Neural cell (in vitro differentiated cells): Measurements from ENCODE around the gene LAMB2. TPM values are rescaled to one million over a fixed set of nuclear protein-coding genes. Genes with fewer than 3 reads are reported as not detected.

ENCODE experiments used
- H2AFZ ChIP-seq: fragments of 200-600, 300-800 bp; sonication (generic), shearing (Covaris generic); 2 replicates; pipeline ENCODE4 v1.6.0; 2014; ENCODE audit warnings: low read depth, mild to moderate bottlenecking, antibody characterized with exemption, low read length, moderate library complexity
- H3F3A ChIP-seq: fragments of 200-600 bp; shearing (Covaris generic); 2 replicates; pipeline ENCODE4 v1.6.1; 2016; ENCODE audit warnings: mild to moderate bottlenecking, moderate library complexity, mixed read lengths, antibody characterized with exemption, low read length; ENCODE audit not compliant: insufficient read depth, poor library complexity, severe bottlenecking
- H3K27ac ChIP-seq: fragments of 200-600, 300-800 bp; sonication (generic), shearing (Covaris generic); 2 replicates; pipeline ENCODE4 v1.5.1; 2014; ENCODE audit warnings: mild to moderate bottlenecking, low read length, moderate library complexity
- H3K27me3 ChIP-seq: fragments of 300-800, 200-600 bp; sonication (generic), shearing (Covaris generic); 2 replicates; pipeline ENCODE4 v1.6.0; 2014; ENCODE audit warnings: mild to moderate bottlenecking, low read depth, low read length, moderate library complexity; ENCODE audit not compliant: insufficient read depth
- H3K36me3 ChIP-seq: fragments of 300-800, 200-600 bp; sonication (generic), shearing (Covaris generic); 2 replicates; pipeline ENCODE4 v1.5.1; 2014; ENCODE audit warnings: mild to moderate bottlenecking, antibody characterized with exemption, low read length, moderate library complexity; ENCODE audit not compliant: insufficient read depth
- H3K4me2 ChIP-seq: fragments of 300-800, 200-600 bp; sonication (generic), shearing (Covaris generic); 2 replicates; pipeline ENCODE4 v1.6.0; 2014; ENCODE audit warnings: mild to moderate bottlenecking, low read length
- H3K4me3 ChIP-seq: fragments of 300-800, 200-600 bp; sonication (generic), shearing (Covaris generic); 2 replicates; pipeline ENCODE4 v1.5.1; 2014; ENCODE audit warnings: mild to moderate bottlenecking, low read length, moderate library complexity
- H3K79me2 ChIP-seq: fragments of 200-600 bp; shearing (Covaris generic); replicated peaks from 2 replicates; pipeline ENCODE4 v1.6.0; 2014; ENCODE audit warnings: mild to moderate bottlenecking, low read length, moderate library complexity; ENCODE audit not compliant: insufficient read depth
- H3K9ac ChIP-seq: fragments of 300-800, 200-600 bp; sonication (generic), shearing (Covaris generic); 2 replicates; pipeline ENCODE4 v1.6.1; 2016; ENCODE audit warnings: mild to moderate bottlenecking, low read length, mixed read lengths
- H3K9me2 ChIP-seq: fragments of 200-600 bp; shearing (Covaris generic); 2 replicates; pipeline ENCODE4 v1.6.1; 2016; ENCODE audit warnings: mild to moderate bottlenecking, low read length, mixed read lengths; ENCODE audit not compliant: insufficient read depth
- H3K9me3 ChIP-seq: fragments of 200-600, 300-800 bp; sonication (generic), shearing (Covaris generic); 2 replicates; pipeline ENCODE4 v1.6.1; 2016; ENCODE audit warnings: mild to moderate bottlenecking, mixed run types, low read length, moderate library complexity, mixed read lengths
- H4K20me1 ChIP-seq: fragments of 200-600 bp; shearing (Covaris generic); 2 replicates; pipeline ENCODE4 v1.6.1; 2016; ENCODE audit warnings: mild to moderate bottlenecking, mixed run types; ENCODE audit not compliant: insufficient read depth
- EP300 ChIP-seq: fragments of 450-650 bp; conservative IDR thresholded peaks from 2 replicates; pipeline ENCODE4 v1.6.1; 2014; ENCODE audit warnings: antibody characterized with exemption, mild to moderate bottlenecking, moderate library complexity; ENCODE audit not compliant: poor library complexity, severe bottlenecking
- EZH2 ChIP-seq: fragments of 200-600, 300-800 bp; shearing (Covaris generic), sonication (generic); IDR thresholded peaks from 2 replicates; pipeline ENCODE4 v1.6.1; 2014; ENCODE audit warnings: antibody characterized with exemption, low read length, borderline replicate concordance, mild to moderate bottlenecking; ENCODE audit not compliant: insufficient read depth, poor library complexity, severe bottlenecking
- MXI1 ChIP-seq: fragments of 450-650 bp; conservative IDR thresholded peaks from 2 replicates; pipeline ENCODE4 v1.6.1; 2014; ENCODE audit warnings: antibody characterized with exemption, mild to moderate bottlenecking; ENCODE audit not compliant: poor library complexity, severe bottlenecking
- POLR2AphosphoS5 ChIP-seq: IDR thresholded peaks from 2 replicates; pipeline ENCODE4 v1.6.1; 2012
- RAD21 ChIP-seq: fragments of 450-650 bp; conservative IDR thresholded peaks from 2 replicates; pipeline ENCODE4 v1.6.1; 2014; ENCODE audit warnings: antibody characterized with exemption, mild to moderate bottlenecking, moderate library complexity
- SMC3 ChIP-seq: fragments of 450-650 bp; conservative IDR thresholded peaks from 2 replicates; pipeline ENCODE4 v1.6.1; 2014; ENCODE audit warnings: antibody characterized with exemption, mild to moderate bottlenecking, moderate library complexity; ENCODE audit not compliant: poor library complexity
- TAF1 ChIP-seq: IDR thresholded peaks from 2 replicates; pipeline ENCODE4 v1.6.1; 2012; ENCODE audit warnings: low read depth
- polyA plus RNA-seq: library from polyadenylated mRNA; depleted of rRNA; stranded (reverse); fragments of >200 nt; gene quantifications from 2 replicates; pipeline ENCODE4 v1.2.3, GENCODE V29; 2014
- TF ChIP-seq, protein P1 (sequence below): fragments of 450-650 bp; IDR thresholded peaks from 2 replicates; pipeline ENCODE4 v1.5.1; 2014; ENCODE audit warnings: antibody characterized with exemption, mild to moderate bottlenecking, moderate library complexity; ENCODE audit not compliant: poor library complexity, severe bottlenecking
- TF ChIP-seq, protein P2 (sequence below): IDR thresholded peaks from 2 replicates; pipeline ENCODE4 v1.6.1; 2012; ENCODE audit warnings: borderline replicate concordance

The LAMB2 gene
- polyA plus RNA-seq, 1 donor from 2014 or later: 15.9 TPM

DNA sequence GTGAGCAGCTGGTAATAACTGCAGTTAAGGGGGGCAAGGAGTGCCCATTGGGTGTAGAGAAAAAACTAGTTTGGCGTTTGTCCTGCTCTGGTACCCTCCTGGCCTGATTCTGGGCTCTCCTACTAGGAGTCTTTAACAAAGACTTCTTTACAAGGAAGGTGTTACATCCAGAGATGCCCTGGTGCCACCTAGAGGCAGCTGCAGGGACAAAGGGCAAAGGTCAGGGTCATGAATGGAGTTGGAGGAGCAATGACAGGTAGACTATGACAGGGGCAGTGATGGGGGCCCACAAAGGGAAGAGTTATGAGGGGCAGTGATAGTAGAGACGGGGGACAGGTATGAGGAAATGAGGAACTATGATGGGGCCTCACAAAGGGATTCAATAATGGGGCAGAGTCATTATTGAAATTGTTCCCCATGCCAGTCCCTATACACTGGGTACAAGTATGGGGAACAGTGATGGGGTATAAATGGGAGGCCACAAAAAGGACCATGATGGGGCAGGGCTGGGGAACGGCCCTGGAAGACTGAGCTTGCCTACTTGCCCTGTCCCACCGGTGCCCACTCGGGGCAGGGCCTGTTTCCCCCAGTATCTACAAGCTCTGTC, 25.4 kb upstream of the LAMB2 start:
- no peaks in the 10 kb centered on the region for H3F3A ChIP-seq
- no peaks in the 10 kb centered on the region for H3K9me3 ChIP-seq
- H3K9ac ChIP-seq: no peak overlapping the region
- no peak overlapping the region for H3K27ac ChIP-seq
- no peaks in the 10 kb centered on the region for H3K36me3 ChIP-seq
- no peak overlapping the region for H3K4me3 ChIP-seq
- H3K27me3 ChIP-seq: no peaks in the 10 kb centered on the region
- no peaks in the 10 kb centered on the region for H3K79me2 ChIP-seq
- no peaks in the 10 kb centered on the region for H3K9me2 ChIP-seq
- H4K20me1 ChIP-seq: no peaks in the 10 kb centered on the region
- H2AFZ ChIP-seq: no peak overlapping the region
- TF ChIP-seq RAD21 (peak; percentile 33), TAF1 (no peak), MXI1 (no peak), EP300 (no peak), EZH2 (no peak), SMC3 (no peak), POLR2AphosphoS5 (no peak)
- TF ChIP-seq, protein P1, sequence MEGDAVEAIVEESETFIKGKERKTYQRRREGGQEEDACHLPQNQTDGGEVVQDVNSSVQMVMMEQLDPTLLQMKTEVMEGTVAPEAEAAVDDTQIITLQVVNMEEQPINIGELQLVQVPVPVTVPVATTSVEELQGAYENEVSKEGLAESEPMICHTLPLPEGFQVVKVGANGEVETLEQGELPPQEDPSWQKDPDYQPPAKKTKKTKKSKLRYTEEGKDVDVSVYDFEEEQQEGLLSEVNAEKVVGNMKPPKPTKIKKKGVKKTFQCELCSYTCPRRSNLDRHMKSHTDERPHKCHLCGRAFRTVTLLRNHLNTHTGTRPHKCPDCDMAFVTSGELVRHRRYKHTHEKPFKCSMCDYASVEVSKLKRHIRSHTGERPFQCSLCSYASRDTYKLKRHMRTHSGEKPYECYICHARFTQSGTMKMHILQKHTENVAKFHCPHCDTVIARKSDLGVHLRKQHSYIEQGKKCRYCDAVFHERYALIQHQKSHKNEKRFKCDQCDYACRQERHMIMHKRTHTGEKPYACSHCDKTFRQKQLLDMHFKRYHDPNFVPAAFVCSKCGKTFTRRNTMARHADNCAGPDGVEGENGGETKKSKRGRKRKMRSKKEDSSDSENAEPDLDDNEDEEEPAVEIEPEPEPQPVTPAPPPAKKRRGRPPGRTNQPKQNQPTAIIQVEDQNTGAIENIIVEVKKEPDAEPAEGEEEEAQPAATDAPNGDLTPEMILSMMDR: peak; percentile 55
- TF ChIP-seq, protein P2, sequence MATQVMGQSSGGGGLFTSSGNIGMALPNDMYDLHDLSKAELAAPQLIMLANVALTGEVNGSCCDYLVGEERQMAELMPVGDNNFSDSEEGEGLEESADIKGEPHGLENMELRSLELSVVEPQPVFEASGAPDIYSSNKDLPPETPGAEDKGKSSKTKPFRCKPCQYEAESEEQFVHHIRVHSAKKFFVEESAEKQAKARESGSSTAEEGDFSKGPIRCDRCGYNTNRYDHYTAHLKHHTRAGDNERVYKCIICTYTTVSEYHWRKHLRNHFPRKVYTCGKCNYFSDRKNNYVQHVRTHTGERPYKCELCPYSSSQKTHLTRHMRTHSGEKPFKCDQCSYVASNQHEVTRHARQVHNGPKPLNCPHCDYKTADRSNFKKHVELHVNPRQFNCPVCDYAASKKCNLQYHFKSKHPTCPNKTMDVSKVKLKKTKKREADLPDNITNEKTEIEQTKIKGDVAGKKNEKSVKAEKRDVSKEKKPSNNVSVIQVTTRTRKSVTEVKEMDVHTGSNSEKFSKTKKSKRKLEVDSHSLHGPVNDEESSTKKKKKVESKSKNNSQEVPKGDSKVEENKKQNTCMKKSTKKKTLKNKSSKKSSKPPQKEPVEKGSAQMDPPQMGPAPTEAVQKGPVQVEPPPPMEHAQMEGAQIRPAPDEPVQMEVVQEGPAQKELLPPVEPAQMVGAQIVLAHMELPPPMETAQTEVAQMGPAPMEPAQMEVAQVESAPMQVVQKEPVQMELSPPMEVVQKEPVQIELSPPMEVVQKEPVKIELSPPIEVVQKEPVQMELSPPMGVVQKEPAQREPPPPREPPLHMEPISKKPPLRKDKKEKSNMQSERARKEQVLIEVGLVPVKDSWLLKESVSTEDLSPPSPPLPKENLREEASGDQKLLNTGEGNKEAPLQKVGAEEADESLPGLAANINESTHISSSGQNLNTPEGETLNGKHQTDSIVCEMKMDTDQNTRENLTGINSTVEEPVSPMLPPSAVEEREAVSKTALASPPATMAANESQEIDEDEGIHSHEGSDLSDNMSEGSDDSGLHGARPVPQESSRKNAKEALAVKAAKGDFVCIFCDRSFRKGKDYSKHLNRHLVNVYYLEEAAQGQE: no peak
- no peak overlapping the region for H3K4me2 ChIP-seq

- no peaks in the 10 kb centered on the region for H3K27me3 ChIP-seq
- no peaks in the 10 kb centered on the region for H3K79me2 ChIP-seq
- no peak overlapping the region for H3K9ac ChIP-seq
- no peaks in the 10 kb centered on the region for H3K36me3 ChIP-seq
- H3K4me3 ChIP-seq: no peak overlapping the region
- H3K9me3 ChIP-seq: no peaks in the 10 kb centered on the region
- no peaks in the 10 kb centered on the region for H4K20me1 ChIP-seq
- no peaks in the 10 kb centered on the region for H3K9me2 ChIP-seq
- no peak overlapping the region for H3K27ac ChIP-seq
- no peaks in the 10 kb centered on the region for H3F3A ChIP-seq
- TF ChIP-seq POLR2AphosphoS5 (no peak), SMC3 (no peak), MXI1 (no peak), EZH2 (no peak), TAF1 (no peak), EP300 (no peak), RAD21 (no peak)
- TF ChIP-seq, protein P1: no peak
- TF ChIP-seq, protein P2: no peak
- H3K4me2 ChIP-seq: no peak overlapping the region
- no peak overlapping the region for H2AFZ ChIP-seq
Observed at GRCh38 chr3:49157289-49157688, 24.4 kb upstream of the LAMB2 start.
